NB4 (cell line): Measurements from ENCODE around the gene PMS2.
"Not testable (repeated sequence)": the region's sequence is repeated elsewhere in the genome, so short reads cannot be mapped to it uniquely, and the experiment has no call there.

Source experiments
- DNase-seq: peaks from one replicate; pipeline ENCODE4 v3.0.0; 2010; ENCODE audit warnings: low read depth
- H3K4me3 ChIP-seq: one replicate; pipeline ENCODE4 v1.5.1; 2011; ENCODE audit warnings: mild to moderate bottlenecking, low read depth, low read length, moderate library complexity
- CTCF ChIP-seq: IDR thresholded peaks from one replicate; pipeline ENCODE4 v1.5.1; 2012; ENCODE audit warnings: low read depth, low read length
- MYC ChIP-seq: IDR thresholded peaks from 2 replicates; pipeline ENCODE4 v1.6.1; 2011; ENCODE audit warnings: low read depth, low read length
- POLR2A ChIP-seq: IDR thresholded peaks from 2 replicates; pipeline ENCODE4 v1.6.1; 2011; ENCODE audit warnings: mild to moderate bottlenecking; ENCODE audit not compliant: insufficient read length; ENCODE audit errors: extremely low read depth
- TF ChIP-seq, protein P1 (sequence below): IDR thresholded peaks from 2 replicates; pipeline ENCODE4 v1.6.1; 2011; ENCODE audit warnings: low read depth, low read length

The PMS2 gene

DNA sequence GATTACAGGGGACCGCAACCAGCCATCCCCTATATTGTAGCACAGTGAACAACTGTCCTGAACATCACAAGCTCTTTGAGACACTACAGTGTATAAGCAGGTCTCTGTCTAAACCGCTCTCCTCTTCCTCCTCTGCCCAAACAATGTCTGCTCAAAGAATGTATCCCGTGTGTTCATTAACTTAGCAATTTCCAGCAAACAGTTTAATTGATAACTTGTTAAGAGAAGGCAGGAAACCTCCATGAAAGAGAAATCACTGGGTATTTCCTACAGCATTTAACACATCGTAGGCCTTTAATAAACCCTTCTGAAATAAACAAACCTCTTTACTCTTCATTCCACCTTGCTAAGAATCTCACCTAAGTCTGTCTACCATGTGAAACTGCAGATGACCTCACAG is 1.5 kb downstream of the PMS2 start:
- TF ChIP-seq, protein P1, sequence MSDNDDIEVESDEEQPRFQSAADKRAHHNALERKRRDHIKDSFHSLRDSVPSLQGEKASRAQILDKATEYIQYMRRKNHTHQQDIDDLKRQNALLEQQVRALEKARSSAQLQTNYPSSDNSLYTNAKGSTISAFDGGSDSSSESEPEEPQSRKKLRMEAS: no peak
- TF ChIP-seq POLR2A (no peak), MYC (no peak), CTCF (no peak)
- no peak for DNase-seq
- peak overlapping the region; percentile 90 for H3K4me3 ChIP-seq

DNA sequence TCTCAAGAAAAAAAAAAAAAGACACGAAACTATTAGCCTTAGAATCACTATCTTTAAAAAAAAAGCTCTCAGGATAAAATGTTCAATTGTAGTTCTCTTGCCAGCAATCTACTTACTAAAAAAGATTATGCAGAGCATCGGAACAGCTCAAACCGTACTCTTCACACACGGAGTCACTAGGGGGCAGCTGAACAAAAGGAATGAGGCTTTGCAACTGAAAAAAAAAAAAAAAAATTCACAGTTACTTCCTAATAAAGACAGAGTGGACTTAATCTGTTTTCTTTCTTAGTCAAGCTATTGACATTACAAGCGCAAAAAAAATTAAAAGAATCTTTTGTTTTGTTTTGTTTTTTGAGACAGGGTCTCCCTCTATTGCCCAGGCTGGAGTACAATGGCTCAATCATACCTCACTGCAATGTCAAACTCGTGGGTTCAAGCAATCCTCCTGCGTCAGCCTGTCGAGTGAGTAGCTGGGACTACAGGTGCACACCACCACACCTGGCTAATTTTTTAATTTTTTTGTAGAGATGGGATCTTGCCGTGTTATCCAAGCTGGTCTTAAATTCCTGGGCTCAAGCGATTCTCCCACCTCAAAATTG is 11.5 kb downstream of the PMS2 start:
- no peak overlapping the region for H3K4me3 ChIP-seq
- peak; percentile 70 for TF ChIP-seq CTCF
- no peak for TF ChIP-seq MYC
- peak; percentile 73 for DNase-seq

DNA sequence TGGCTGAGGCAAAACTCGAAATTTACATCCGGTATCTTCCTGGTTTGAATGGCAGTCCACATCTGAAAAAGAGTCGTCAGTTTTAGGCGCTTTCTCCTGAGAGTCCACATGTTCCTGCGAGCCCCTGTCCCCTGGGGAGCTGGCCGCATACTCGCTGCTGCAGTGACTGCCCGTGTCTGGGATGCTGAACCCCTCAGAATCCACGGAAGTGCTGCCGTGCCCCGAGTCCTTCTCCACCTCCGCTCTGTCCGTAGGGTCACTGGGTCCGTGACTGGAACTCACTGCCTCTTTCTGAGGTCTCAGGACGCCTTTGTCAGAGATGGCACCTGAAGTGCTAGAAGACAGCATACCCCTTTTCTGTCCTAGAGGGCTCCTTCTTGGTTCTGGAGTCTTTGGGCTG is 21.8 kb downstream of the PMS2 start:
- H3K4me3 ChIP-seq, DNase-seq: not testable (repeated sequence)

DNA sequence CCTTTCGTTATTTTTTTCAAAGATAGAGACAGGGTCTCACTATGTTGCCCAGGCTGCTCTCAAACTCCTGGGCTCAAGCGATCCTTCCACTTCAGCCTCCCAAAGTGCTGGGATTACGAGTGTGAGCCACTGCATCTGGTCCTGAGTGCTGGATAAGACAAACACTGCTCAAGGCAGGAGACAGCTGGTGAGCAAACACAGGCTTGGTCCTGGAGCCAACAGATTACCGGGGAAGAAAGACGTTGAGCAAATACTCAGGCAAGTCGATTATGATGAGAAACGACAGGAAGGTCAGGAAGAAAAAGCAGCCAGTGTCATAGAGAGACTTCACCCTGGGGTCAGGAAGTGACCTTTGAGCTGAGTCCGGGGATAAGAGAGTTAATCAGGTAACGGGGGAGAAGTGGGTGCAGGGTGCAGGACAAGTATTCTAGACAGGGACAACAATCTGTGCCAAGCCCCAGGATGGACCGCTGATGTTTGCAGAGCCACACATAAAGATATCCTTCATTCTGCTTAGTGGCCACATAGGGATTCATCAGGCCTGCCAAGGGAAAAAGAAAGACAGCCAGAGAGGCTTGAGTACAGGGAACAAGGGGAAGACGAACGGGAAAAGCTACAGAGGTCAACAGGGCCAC is 29.1 kb downstream of the PMS2 start:
- H3K4me3 ChIP-seq: not testable (repeated sequence)

GRCh38 chr7:5973580-5973979 is 35.3 kb downstream of the PMS2 start:
- H3K4me3 ChIP-seq, DNase-seq: not testable (repeated sequence)

More for the DNA sequence above, 29.1 kb downstream of the PMS2 start:
- DNase-seq: not testable (repeated sequence)

GRCh38 chr7:5970347-5970911 is 38.4 kb downstream of the PMS2 start, which contains the start of gene RSPH10B:
TSS of gene RSPH10B (minus strand) at chr7:5970689. CDS start at chr7:5967116, 3,573 bp downstream.
- not testable (repeated sequence) for DNase-seq, H3K4me3 ChIP-seq

DNA sequence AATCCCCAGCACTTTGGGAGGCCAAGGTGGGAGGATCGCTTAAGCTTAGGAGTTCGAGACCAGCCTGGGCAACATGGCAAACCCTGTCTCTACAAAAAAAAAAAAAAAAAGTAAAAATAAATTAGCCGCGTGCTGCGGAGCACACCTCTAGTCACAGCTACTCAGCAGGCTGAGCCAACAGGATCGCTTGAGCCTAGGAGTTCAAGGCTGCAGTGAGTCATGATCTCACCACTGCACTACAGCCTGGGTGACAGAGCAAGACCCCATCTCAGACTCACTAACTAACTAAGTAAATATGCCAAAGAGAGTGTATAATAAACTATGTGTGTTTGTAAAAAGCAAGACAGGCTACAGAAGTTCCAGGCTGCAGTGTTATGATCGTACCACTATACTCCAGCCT is 45.0 kb downstream of the PMS2 start:
- not testable (repeated sequence) for H3K4me3 ChIP-seq, DNase-seq

DNA sequence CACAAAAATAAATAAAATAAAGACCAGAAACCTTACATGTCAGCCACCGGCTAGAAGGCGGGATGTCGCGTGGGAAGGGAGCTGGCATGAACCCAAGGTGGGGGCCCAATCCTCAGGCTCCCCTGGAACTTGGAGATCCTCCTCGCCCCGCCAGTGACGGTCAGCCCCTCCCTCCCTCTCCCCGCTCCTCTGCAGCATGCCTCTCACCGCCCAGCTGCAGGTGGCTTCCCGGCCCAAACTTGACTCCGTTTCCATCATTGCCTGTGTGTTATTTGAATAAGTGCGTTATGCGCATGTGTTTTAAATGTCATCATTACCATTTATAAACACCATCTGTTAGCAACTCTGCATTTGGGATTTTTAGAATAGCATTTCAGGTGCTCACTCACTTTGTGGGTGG is 45.6 kb downstream of the PMS2 start:
- not testable (repeated sequence) for DNase-seq, H3K4me3 ChIP-seq

- DNase-seq, H3K4me3 ChIP-seq: not testable (repeated sequence)
These were observed 73.9 kb downstream of the PMS2 start for GRCh38 chr7:5934945-5935450.

- not testable (repeated sequence) for H3K4me3 ChIP-seq, DNase-seq
These were observed 76.8 kb downstream of the PMS2 start for GRCh38 chr7:5931905-5932644.

DNA sequence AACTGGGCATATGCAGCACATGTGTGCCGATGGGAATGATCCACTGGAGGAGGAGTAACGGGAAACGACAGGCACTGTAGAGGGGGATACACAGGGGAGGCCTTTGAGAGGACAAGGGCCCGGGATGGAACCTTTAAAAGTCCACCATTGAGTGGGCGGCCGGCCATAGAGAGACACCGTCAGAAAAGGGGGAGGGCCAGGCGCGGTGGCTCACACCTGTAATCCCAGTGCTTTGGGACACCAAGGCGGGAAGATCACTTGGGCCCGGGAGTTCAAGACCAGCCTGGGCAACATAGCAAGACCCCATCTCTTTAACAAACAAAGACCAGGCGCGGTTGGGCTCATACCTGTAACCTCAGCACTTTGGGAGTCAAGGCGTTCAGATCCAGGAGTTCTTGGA is 77.6 kb downstream of the PMS2 start:
- not testable (repeated sequence) for H3K4me3 ChIP-seq, DNase-seq

DNA sequence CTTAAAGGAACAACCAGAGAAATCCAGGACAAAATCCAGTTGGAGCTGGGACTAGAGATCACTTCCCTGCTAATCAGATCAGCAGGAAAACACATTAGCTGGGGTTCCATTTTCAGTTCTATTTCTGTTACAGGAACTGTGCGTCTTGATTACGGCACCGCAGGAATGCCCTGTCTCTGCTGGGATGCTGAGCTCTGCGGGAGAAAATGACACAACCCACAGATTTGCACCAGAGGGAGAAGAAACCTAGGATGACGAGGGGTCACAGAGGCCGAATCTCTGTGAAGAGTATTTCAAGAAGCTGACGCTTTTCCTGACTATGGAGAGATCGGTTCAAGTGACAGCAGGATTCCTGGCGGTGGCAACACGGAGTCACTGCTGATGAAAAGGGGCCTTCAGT is 78.6 kb downstream of the PMS2 start:
- not testable (repeated sequence) for H3K4me3 ChIP-seq, DNase-seq

DNA sequence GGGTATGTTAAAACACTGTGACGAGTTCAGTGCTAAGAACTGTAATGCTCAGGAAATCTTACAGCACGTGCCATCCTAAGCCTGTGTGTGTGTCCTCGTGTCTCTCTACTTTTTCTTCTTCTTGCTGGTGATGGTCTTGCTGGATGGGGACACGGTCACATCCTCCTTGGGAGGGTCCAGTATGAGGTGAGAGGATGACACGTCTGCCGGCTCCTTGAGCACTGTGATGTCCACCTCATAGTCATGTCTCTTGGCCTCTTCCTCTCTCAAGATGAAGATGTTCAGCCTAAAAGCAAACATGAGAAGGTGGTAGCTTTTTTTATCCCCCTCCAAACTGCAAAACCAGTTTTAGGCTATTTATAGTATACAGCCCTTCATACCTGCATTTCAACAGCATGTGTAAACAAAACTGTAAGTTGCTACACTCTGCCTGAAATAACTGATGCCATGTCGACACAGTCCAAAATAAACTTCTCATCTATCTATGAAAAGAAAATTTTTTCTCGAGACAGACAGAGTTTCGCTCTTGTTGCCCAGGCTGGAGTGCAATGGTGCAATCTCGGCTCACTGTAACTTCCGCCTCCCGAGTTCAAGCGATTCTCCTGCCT is 82.5 kb downstream of the PMS2 start:
- not testable (repeated sequence) for DNase-seq, H3K4me3 ChIP-seq

- not testable (repeated sequence) for DNase-seq
These were observed 84.2 kb downstream of the PMS2 start for GRCh38 chr7:5924630-5925029.

DNA sequence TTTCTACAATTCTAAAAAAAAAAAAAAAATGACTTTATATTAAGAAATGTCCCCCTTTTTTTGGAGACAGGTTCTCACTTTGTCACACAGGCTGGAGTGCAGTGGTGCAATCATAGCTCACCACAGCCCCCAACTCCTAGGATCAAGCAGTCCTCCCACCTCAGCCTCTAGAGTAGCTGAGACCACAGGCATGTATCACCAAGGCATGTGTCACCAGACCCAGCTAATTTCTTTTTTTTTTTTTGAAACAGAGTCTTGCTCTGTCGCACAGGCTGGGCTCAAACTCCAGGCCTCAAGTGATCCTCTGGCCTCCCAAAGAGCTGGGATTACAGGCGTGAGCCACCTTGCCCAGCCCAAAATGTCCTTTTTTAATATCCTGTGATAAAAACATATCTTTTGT is 84.7 kb downstream of the PMS2 start:
- DNase-seq, H3K4me3 ChIP-seq: not testable (repeated sequence)

More at GRCh38 chr7:5924630-5925029, 84.2 kb downstream of the PMS2 start:
- H3K4me3 ChIP-seq: not testable (repeated sequence)
